SK-N-SH (cell line): Measurements from ENCODE around the gene SMARCA2. TPM values are rescaled to one million over a fixed set of nuclear protein-coding genes. Genes with fewer than 3 reads are reported as not detected.

Experiments
- CTCF ChIA-PET: fragments of 300-600, 350-600 bp; formaldehyde crosslinking; extraction: SDS; loops from one replicate; lab custom pipeline; 2021; lab: Yijun Ruan, JAX
- POLR2A ChIA-PET: fragments of 350-600 bp; sonication (Branson Sonifier 250); formaldehyde crosslinking; extraction: SDS; loops from one replicate; lab custom pipeline; 2020; ENCODE audit warnings: antibody characterized with exemption, inconsistent platforms; lab: Yijun Ruan, JAX
- DNase-seq: peaks from one replicate; pipeline ENCODE4 v3.0.0; 2012
- H2AFZ ChIP-seq: fragments of 200-600 bp; sonication (generic); 2 replicates; pipeline ENCODE4 v1.8.1; 2016; ENCODE audit warnings: antibody characterized with exemption, mild to moderate bottlenecking, low read depth
- H3F3A ChIP-seq: fragments of 200-600 bp; sonication (generic); replicated peaks from 2 replicates; pipeline ENCODE3; 2016; ENCODE audit warnings: antibody characterized with exemption, mild to moderate bottlenecking; ENCODE audit not compliant: insufficient read depth
- H3K27ac ChIP-seq, 2 experiments: fragments of 200-500 bp in 1 of 2; fragments of 200-600 bp in 1 of 2; sonication (Bioruptor generic) in 1 of 2; sonication (generic), shearing (Covaris generic) in 1 of 2; 2 replicates each; pipeline versions ENCODE4 v1.5.1 to v1.6.1; 2014 to 2016; ENCODE audit warnings: low read depth in 2 of 2, inconsistent platforms in 1 of 2, low read length in 1 of 2, mild to moderate bottlenecking in 1 of 2, mixed read lengths in 1 of 2
- H3K27me3 ChIP-seq: fragments of 200-600 bp; sonication (generic), shearing (Covaris generic); 2 replicates; pipeline ENCODE4 v1.6.1; 2016; ENCODE audit warnings: mixed run types; ENCODE audit not compliant: insufficient read depth
- H3K36me3 ChIP-seq, 2 experiments: fragments of 200-500 bp in 1 of 2; fragments of 200-600 bp in 1 of 2; sonication (Bioruptor generic) in 1 of 2; sonication (generic) in 1 of 2; replicated peaks in 1 of 2; 2 replicates each; pipeline versions ENCODE3 to v1.5.1; 2014 to 2016; ENCODE audit warnings: low read length in 1 of 2, mild to moderate bottlenecking in 1 of 2; ENCODE audit not compliant: insufficient read depth in 2 of 2, control insufficient read depth in 1 of 2
- H3K4me1 ChIP-seq, 2 experiments: fragments of 200-500 bp in 1 of 2; fragments of 200-600 bp in 1 of 2; sonication (Bioruptor generic) in 1 of 2; sonication (generic), shearing (Covaris generic) in 1 of 2; 2 replicates each; pipeline versions ENCODE4 v1.5.1 to v1.6.1; 2014 to 2016; ENCODE audit warnings: low read depth in 1 of 2, low read length in 1 of 2, mixed run types in 1 of 2; ENCODE audit not compliant: insufficient read depth in 2 of 2, control insufficient read depth in 1 of 2
- H3K4me2 ChIP-seq: fragments of 200-600 bp; sonication (generic), shearing (Covaris generic); 2 replicates; pipeline ENCODE4 v1.6.1; 2017; ENCODE audit warnings: mixed run types
- H3K4me3 ChIP-seq, 2 experiments: fragments of 200-500 bp in 1 of 2; fragments of 200-600 bp in 1 of 2; sonication (Bioruptor generic) in 1 of 2; sonication (generic), shearing (Covaris generic) in 1 of 2; 2 replicates each; pipeline versions ENCODE4 v1.5.1 to v1.8.1; 2014 to 2016; ENCODE audit warnings: low read depth in 2 of 2, inconsistent platforms in 1 of 2, low read length in 1 of 2, mild to moderate bottlenecking in 1 of 2, mixed read lengths in 1 of 2, moderate library complexity in 1 of 2
- H3K79me2 ChIP-seq: fragments of 200-600 bp; sonication (generic); 2 replicates; pipeline ENCODE4 v1.8.1; 2017; ENCODE audit warnings: mild to moderate bottlenecking; ENCODE audit not compliant: insufficient read depth
- H3K9ac ChIP-seq: fragments of 200-600 bp; sonication (generic); 2 replicates; pipeline ENCODE4 v1.6.1; 2017; ENCODE audit warnings: mixed run types
- H3K9me2 ChIP-seq: fragments of 200-600 bp; sonication (generic); 2 replicates; pipeline ENCODE4 v1.6.1; 2017; ENCODE audit warnings: mixed run types
- H3K9me3 ChIP-seq: fragments of 200-600 bp; sonication (generic); 2 replicates; pipeline ENCODE4 v1.6.1; 2017; ENCODE audit warnings: mixed run types, mild to moderate bottlenecking, moderate library complexity
- H4K20me1 ChIP-seq: fragments of 200-600 bp; sonication (generic); 2 replicates; pipeline ENCODE4 v1.6.1; 2017; ENCODE audit warnings: mild to moderate bottlenecking, mixed run types; ENCODE audit not compliant: insufficient read depth
- ELF1 ChIP-seq: IDR thresholded peaks from 2 replicates; pipeline ENCODE4 v1.4.0; 2012
- EZH2phosphoT487 ChIP-seq: fragments of 200-600 bp; sonication (generic); IDR thresholded peaks from 2 replicates; pipeline ENCODE4 v1.6.1; 2017; ENCODE audit warnings: low read depth, mixed run types, mild to moderate bottlenecking, antibody characterized with exemption, moderate library complexity, borderline replicate concordance
- FOXM1 ChIP-seq: IDR thresholded peaks from 2 replicates; pipeline ENCODE4 v1.4.0; 2012; ENCODE audit warnings: low read depth, mild to moderate bottlenecking
- GABPA ChIP-seq: IDR thresholded peaks from 2 replicates; pipeline ENCODE4 v1.4.0; 2012; ENCODE audit warnings: low read depth, mild to moderate bottlenecking
- JUND ChIP-seq: IDR thresholded peaks from 2 replicates; pipeline ENCODE4 v1.4.0; 2012
- MEF2A ChIP-seq: IDR thresholded peaks from 2 replicates; pipeline ENCODE4 v1.4.0; 2012; ENCODE audit warnings: low read depth, borderline replicate concordance
- MXI1 ChIP-seq: IDR thresholded peaks from 2 replicates; pipeline ENCODE4 v1.6.1; 2012; ENCODE audit warnings: mild to moderate bottlenecking, low read depth, low read length, improper control_type of control experiment
- NFIC ChIP-seq: IDR thresholded peaks from 2 replicates; pipeline ENCODE4 v1.4.0; 2012; ENCODE audit warnings: borderline replicate concordance
- POLR2AphosphoS5 ChIP-seq: IDR thresholded peaks from 2 replicates; pipeline ENCODE4 v1.6.1; 2012; ENCODE audit warnings: low read depth, low read length
- RAD21 ChIP-seq: IDR thresholded peaks from 2 replicates; pipeline ENCODE4 v1.6.1; 2012; ENCODE audit warnings: mild to moderate bottlenecking, low read length
- RCOR1 ChIP-seq: fragments of 150-350 bp; IDR thresholded peaks from 2 replicates; pipeline ENCODE4 v1.6.1; 2017; ENCODE audit warnings: antibody characterized with exemption, low read length
- RXRA ChIP-seq: IDR thresholded peaks from 2 replicates; pipeline ENCODE4 v1.4.0; 2012; ENCODE audit warnings: low read depth, mild to moderate bottlenecking, borderline replicate concordance
- SIN3A ChIP-seq: IDR thresholded peaks from 2 replicates; pipeline ENCODE4 v1.6.1; 2012; ENCODE audit warnings: low read depth, mild to moderate bottlenecking, low read length, moderate library complexity, borderline replicate concordance
- SMC3 ChIP-seq: IDR thresholded peaks from 2 replicates; pipeline ENCODE4 v1.6.1; 2012; ENCODE audit warnings: low read depth, low read length, improper control_type of control experiment
- TAF1 ChIP-seq: IDR thresholded peaks from 2 replicates; pipeline ENCODE4 v1.6.1; 2012; ENCODE audit warnings: low read depth, mild to moderate bottlenecking, low read length, moderate library complexity, borderline replicate concordance
- WGBS: methylation state at CpG from one replicate; pipeline ENCODE4 v1.1.6; 2017; ENCODE audit warnings: low lambda C conversion rate; 5-methylcytosine and 5-hydroxymethylcytosine counted together
- polyA plus RNA-seq, 3 experiments: library from polyadenylated mRNA; depleted of rRNA; stranded (reverse); fragments of >200 nt; gene quantifications; 2 replicates each; pipeline ENCODE4 v1.2.3, GENCODE V29; 2012
- TF ChIP-seq, protein P1 (sequence below): IDR thresholded peaks from 2 replicates; pipeline ENCODE4 v1.4.0; 2012; ENCODE audit warnings: low read depth, borderline replicate concordance
- TF ChIP-seq, protein P2 (sequence below): IDR thresholded peaks from 2 replicates; pipeline ENCODE4 v1.6.1; 2012; ENCODE audit warnings: mild to moderate bottlenecking, low read depth, low read length, moderate library complexity
- TF ChIP-seq, protein P3 (sequence below): IDR thresholded peaks from 2 replicates; pipeline ENCODE4 v1.4.0; 2012; ENCODE audit warnings: low read depth, borderline replicate concordance
- TF ChIP-seq, protein P4 (sequence below): IDR thresholded peaks from 2 replicates; pipeline ENCODE4; 2012

SMARCA2 gene
- polyA plus RNA-seq, 1 of the 3 experiments (the other 2 are of a cell fraction), result 17.4 TPM

DNA sequence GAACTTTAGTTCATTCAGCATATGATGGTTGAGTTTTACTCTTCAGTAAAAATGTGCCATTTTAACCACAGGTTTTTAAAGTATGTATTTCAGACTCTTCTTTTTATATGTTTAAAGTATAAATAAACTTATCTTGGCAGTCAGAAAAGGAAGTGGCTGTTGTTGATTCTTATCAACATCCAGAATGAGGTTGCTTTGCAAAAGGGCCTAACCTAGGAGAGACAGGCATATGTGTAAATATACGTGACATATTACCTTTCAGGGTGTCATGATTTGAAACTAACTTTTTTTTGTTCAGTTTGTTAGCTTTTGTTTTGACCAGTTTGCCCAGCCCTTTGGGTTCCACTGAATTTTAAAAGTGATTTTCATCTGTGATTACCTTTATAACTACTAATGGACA is 7.4 kb downstream of the SMARCA2 start:
- CTCF ChIA-PET, result interaction anchor here (0.8 kb wide), 1 partner anchor 61 kb away, joined by 3 read pairs; no protein-coding TSS in a partner anchor
- Histone ChIP-seq H3K4me3 (no peak overlapping the region), H3K79me2 (peaks cover 78% of the 10 kb centered on the region), H3K4me2 (no peak overlapping the region), H3F3A (no peaks in the 10 kb centered on the region), H2AFZ (no peak overlapping the region), H3K9ac (no peak overlapping the region), H3K36me3 (no peaks in the 10 kb centered on the region), H4K20me1 (peaks cover 3% of the 10 kb centered on the region; the same call in 1 of the 2 replicates), H3K27ac (no peak overlapping the region; a peak in 1 of 4 replicates), H3K4me1 (peaks cover 14 to 16% of the 10 kb centered on the region in 2 experiments; a peak in 3 of 4 replicates), H3K9me3 (no peaks in the 10 kb centered on the region), H3K9me2 (no peaks in the 10 kb centered on the region), H3K27me3 (no peaks in the 10 kb centered on the region)
- DNase-seq, result no peak
- POLR2A ChIA-PET, result no interaction called here
- 92% methylated on average over 1 of the region's 1 CpG for WGBS
- TF ChIP-seq SMC3, result no peak
- TF ChIP-seq GABPA, result no peak
- TF ChIP-seq, protein P1, sequence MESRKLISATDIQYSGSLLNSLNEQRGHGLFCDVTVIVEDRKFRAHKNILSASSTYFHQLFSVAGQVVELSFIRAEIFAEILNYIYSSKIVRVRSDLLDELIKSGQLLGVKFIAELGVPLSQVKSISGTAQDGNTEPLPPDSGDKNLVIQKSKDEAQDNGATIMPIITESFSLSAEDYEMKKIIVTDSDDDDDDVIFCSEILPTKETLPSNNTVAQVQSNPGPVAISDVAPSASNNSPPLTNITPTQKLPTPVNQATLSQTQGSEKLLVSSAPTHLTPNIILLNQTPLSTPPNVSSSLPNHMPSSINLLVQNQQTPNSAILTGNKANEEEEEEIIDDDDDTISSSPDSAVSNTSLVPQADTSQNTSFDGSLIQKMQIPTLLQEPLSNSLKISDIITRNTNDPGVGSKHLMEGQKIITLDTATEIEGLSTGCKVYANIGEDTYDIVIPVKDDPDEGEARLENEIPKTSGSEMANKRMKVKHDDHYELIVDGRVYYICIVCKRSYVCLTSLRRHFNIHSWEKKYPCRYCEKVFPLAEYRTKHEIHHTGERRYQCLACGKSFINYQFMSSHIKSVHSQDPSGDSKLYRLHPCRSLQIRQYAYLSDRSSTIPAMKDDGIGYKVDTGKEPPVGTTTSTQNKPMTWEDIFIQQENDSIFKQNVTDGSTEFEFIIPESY, result no peak
- TF ChIP-seq RXRA, result no peak
- TF ChIP-seq RAD21, result no peak
- no peak for TF ChIP-seq RCOR1

DNA sequence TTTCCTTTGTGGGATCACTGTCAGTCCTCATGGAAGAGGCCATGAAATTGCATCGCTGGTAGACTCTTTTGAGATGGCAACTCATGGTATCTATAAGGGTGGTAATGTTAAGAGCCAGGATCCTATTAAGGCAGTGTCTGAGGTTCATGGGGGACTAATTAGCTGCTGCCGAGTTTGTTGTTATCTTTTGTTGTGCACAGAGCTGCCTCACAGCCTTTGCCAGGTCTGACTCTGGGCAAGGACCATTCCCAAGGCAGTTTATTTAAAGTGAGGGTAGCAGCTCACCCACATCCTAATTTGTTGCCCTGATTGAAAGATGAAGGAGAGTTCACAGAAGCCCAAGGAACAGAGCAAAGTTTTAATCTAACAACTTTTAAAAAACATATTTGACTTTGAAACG is 7.9 kb downstream of the SMARCA2 start:
- POLR2A ChIA-PET, result no interaction called here
- Histone ChIP-seq H3K9me2 (no peaks in the 10 kb centered on the region), H4K20me1 (peaks cover 3% of the 10 kb centered on the region; the same call in 1 of the 2 replicates), H3K9ac (no peak overlapping the region), H3K36me3 (no peaks in the 10 kb centered on the region), H3K27ac (no peak overlapping the region; a peak in 1 of 4 replicates), H3K79me2 (peaks cover 81% of the 10 kb centered on the region), H3K4me2 (no peak overlapping the region), H3K4me3 (no peak overlapping the region), H3K4me1 (peaks cover 14 to 16% of the 10 kb centered on the region in 2 experiments; a peak in 3 of 4 replicates), H3K27me3 (no peaks in the 10 kb centered on the region), H3F3A (no peaks in the 10 kb centered on the region), H2AFZ (no peak overlapping the region), H3K9me3 (no peaks in the 10 kb centered on the region)
- CTCF ChIA-PET, result no interaction called here
- DNase-seq, result no peak
- WGBS, result 75% methylated on average over 3 of the region's 3 CpGs
- TF ChIP-seq GABPA (no peak), JUND (no peak), SMC3 (no peak), POLR2AphosphoS5 (no peak), MXI1 (no peak), RCOR1 (no peak), NFIC (no peak), MEF2A (no peak), TAF1 (no peak), RXRA (no peak), RAD21 (no peak), ELF1 (no peak), SIN3A (no peak), FOXM1 (no peak), EZH2phosphoT487 (no peak)
- TF ChIP-seq, protein P2, sequence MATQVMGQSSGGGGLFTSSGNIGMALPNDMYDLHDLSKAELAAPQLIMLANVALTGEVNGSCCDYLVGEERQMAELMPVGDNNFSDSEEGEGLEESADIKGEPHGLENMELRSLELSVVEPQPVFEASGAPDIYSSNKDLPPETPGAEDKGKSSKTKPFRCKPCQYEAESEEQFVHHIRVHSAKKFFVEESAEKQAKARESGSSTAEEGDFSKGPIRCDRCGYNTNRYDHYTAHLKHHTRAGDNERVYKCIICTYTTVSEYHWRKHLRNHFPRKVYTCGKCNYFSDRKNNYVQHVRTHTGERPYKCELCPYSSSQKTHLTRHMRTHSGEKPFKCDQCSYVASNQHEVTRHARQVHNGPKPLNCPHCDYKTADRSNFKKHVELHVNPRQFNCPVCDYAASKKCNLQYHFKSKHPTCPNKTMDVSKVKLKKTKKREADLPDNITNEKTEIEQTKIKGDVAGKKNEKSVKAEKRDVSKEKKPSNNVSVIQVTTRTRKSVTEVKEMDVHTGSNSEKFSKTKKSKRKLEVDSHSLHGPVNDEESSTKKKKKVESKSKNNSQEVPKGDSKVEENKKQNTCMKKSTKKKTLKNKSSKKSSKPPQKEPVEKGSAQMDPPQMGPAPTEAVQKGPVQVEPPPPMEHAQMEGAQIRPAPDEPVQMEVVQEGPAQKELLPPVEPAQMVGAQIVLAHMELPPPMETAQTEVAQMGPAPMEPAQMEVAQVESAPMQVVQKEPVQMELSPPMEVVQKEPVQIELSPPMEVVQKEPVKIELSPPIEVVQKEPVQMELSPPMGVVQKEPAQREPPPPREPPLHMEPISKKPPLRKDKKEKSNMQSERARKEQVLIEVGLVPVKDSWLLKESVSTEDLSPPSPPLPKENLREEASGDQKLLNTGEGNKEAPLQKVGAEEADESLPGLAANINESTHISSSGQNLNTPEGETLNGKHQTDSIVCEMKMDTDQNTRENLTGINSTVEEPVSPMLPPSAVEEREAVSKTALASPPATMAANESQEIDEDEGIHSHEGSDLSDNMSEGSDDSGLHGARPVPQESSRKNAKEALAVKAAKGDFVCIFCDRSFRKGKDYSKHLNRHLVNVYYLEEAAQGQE, result no peak
- TF ChIP-seq, protein P3, sequence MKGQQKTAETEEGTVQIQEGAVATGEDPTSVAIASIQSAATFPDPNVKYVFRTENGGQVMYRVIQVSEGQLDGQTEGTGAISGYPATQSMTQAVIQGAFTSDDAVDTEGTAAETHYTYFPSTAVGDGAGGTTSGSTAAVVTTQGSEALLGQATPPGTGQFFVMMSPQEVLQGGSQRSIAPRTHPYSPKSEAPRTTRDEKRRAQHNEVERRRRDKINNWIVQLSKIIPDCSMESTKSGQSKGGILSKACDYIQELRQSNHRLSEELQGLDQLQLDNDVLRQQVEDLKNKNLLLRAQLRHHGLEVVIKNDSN, result no peak
- TF ChIP-seq, protein P4, sequence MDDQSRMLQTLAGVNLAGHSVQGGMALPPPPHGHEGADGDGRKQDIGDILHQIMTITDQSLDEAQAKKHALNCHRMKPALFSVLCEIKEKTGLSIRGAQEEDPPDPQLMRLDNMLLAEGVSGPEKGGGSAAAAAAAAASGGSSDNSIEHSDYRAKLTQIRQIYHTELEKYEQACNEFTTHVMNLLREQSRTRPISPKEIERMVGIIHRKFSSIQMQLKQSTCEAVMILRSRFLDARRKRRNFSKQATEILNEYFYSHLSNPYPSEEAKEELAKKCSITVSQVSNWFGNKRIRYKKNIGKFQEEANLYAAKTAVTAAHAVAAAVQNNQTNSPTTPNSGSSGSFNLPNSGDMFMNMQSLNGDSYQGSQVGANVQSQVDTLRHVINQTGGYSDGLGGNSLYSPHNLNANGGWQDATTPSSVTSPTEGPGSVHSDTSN, result no peak
